GM08714 (cell line): Measurements from ENCODE around the gene HMBS.
"Not testable (repeated sequence)": the region's sequence is repeated elsewhere in the genome, so short reads cannot be mapped to it uniquely, and the experiment has no call there.

Experiments used
- H3K4me3 ChIP-seq: fragments of 200-500 bp; sonication (Bioruptor generic); 2 replicates; pipeline ENCODE4 v1.5.1; 2014; ENCODE audit warnings: mild to moderate bottlenecking, low read length, inconsistent platforms
- ZNF274 ChIP-seq: IDR thresholded peaks from 2 replicates; pipeline ENCODE4 v1.6.1; 2012; ENCODE audit warnings: mild to moderate bottlenecking, low read depth, low read length

The HMBS gene

GRCh38 chr11:119057000-119057769 lies 27.5 kb upstream of the HMBS start, which contains the start of gene HYOU1:
Gene HYOU1, minus strand, starts transcription at chr11:119057205. Its CDS starts 1,045 bp downstream, at chr11:119056160.
- TF ChIP-seq ZNF274: no peak
- H3K4me3 ChIP-seq: peak within 1 kb of the TSS; percentile 97

- not testable (repeated sequence) for H3K4me3 ChIP-seq
Measured at GRCh38 chr11:119059128-119059527, 25.6 kb upstream of the HMBS start.

GRCh38 chr11:119061256-119061655 lies 23.4 kb upstream of the HMBS start:
- no peak overlapping the region for H3K4me3 ChIP-seq
- no peak for TF ChIP-seq ZNF274

GRCh38 chr11:119062779-119063178 lies 21.9 kb upstream of the HMBS start:
- TF ChIP-seq ZNF274: no peak
- no peak overlapping the region for H3K4me3 ChIP-seq

DNA sequence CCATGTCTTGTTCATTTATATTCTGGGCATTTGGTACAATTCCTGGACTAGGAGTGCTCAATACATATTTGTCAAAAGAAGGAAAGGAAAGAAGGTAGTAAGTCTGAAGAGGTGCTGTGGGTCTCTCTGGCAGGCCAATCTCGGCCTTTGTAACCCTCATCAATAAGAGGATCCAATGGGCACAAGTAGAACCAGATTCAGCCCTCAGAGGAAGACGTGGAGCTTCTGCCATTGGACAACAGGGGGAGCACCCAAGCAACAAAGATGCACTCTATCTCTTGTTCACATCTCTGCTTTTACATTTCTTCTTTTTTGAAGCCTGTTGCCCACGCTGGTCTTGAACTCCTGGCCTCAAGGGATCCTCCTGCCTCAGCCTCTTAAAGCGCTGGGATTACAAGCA lies 19.3 kb upstream of the HMBS start:
- no peak for TF ChIP-seq ZNF274
- no peak overlapping the region for H3K4me3 ChIP-seq

DNA sequence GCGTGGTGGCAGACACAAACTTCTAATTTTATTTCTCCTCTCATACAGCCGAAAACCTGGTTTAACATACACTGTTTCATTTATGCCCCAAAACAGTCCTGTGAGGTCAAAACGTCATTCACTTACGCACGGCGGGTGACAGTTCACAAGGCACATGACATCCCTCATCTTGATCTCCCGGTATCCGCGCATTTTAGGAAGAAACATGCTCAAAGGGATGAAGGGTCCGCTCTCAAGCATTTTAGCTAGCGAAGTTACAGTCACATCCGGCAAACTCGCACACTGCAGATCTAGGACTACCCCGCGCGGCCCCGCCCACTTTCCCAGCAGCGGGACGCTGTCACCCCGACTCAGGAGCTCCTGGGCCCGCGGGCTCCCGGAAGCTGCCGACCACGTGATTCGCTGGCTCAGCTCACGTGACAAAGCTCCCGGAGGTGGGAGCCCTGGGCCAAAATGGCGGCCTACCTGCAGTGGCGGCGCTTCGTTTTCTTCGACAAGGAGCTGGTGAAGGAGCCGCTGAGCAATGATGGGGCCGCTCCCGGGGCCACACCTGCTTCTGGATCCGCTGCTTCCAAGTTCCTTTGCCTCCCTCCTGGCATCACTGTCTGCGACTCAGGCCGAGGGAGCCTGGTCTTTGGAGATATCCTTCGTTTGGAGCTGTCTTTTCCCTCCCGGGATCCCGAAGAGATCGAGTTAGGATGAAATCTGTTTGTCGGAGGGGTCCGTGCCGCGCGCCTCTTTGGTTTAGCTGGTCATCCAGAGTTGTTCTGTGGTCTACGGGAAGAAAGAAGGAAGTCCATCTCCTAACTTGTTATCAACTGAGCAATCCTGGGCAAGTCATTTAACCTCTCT lies 17.1 kb upstream of the HMBS start, which contains the start of gene VPS11:
Gene VPS11, plus strand, starts transcription at position 448 of the 852 bp plus-strand sequence. Its CDS starts 6 bp downstream, at position 454.
- no peak for TF ChIP-seq ZNF274
- peak within 1 kb of the TSS; percentile 79 for H3K4me3 ChIP-seq

DNA sequence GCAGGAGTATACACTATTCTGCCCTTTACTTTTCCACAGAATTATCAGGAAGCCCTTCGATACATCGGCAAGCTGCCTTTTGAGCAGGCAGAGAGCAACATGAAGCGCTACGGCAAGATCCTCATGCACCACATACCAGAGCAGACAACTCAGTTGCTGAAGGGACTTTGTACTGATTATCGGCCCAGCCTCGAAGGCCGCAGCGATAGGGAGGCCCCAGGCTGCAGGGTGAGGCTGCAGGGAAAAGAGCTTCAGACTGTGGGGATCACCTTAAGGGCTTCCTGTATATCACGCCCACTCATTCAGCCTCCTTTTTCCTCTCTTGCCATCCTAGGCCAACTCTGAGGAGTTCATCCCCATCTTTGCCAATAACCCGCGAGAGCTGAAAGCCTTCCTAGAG lies 6.8 kb upstream of the HMBS start:
- no peak overlapping the region for H3K4me3 ChIP-seq
- TF ChIP-seq ZNF274: no peak

- no peak for TF ChIP-seq ZNF274
- H3K4me3 ChIP-seq: no peak overlapping the region
Measured at GRCh38 chr11:119078675-119079420, 5.8 kb upstream of the HMBS start.

GRCh38 chr11:119081682-119082260 lies 2.9 kb upstream of the HMBS start:
- TF ChIP-seq ZNF274: no peak
- H3K4me3 ChIP-seq: no peak overlapping the region

DNA sequence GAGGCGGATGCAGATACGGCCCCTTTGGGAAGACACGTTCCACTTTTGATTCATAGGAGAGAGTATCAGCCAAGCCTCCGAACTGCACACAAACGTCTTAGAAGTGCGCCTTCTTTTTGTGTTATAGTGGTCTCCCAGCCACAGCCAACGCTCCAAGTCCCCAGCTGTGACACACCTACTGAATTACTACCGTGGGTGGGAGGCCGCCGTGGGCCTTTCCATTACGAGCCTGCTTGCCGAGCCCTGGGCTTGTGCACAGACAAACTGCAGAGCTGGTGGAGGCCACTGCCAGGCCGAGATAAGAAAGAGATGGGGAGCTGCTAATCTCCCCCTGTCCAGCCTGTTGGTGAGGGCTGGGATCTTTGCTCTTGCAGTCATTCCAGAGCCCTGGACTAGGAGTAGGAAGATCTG lies 761 bp downstream of the HMBS start:
- TF ChIP-seq ZNF274: no peak
- peak overlapping the region; percentile 87 for H3K4me3 ChIP-seq

DNA sequence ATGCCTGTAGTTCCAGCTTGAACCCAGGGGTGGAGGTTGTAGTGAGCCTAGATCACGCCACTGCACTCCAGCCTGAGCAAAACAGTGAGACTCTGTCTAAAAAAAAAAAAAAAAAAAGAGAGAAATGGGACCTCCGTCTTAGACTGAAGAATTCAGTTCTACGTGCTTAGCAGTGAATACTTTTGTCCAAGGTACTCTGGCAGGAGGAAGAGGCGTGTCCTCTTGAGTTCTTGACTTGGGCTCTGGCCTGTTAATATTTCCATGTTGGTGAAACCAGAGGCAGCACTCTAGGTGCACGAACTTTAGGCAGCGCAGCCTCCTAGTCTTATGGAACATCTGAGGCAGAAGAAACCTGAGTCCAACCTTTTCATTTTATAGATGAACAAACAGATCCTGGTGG lies 2.4 kb downstream of the HMBS start:
- H3K4me3 ChIP-seq: no peak overlapping the region
- TF ChIP-seq ZNF274: no peak

DNA sequence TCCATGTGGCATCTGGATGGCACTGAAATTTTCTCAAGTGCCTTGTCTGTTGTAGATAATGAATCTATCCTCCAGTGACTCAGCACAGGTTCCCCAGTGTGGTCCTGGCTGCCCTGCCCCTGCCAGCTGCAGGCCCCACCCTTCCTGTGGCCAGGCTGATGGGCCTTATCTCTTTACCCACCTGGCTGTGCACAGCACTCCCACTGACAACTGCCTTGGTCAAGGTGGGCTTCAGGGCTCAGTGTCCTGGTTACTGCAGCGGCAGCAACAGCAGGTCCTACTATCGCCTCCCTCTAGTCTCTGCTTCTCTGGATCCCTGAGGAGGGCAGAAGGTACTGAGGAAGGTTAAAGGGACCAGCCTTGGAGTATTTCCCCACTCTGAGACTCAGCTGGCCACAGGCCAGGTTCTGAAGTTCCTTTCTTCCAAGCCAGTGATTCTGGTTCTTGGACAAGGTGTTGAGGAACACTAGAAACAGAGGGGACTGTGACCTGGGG lies 3.1 kb downstream of the HMBS start:
- no peak for TF ChIP-seq ZNF274

DNA sequence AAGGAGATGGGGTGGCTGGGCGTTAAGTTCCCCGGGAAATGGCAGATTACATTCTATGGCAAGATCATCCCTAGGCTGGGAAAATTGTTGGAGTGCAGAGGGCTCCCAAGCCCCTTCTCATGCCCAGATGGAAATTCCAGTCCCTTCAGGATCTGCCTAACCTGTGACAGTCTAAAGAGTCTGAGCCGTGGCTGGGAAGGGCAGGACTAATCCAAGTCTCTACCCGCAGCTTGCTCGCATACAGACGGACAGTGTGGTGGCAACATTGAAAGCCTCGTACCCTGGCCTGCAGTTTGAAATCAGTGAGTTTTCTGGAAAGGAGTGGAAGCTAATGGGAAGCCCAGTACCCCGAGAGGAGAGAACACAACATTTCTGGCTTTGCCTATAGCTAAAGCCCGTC lies 3.7 kb downstream of the HMBS start:
- TF ChIP-seq ZNF274: no peak
- no peak overlapping the region for H3K4me3 ChIP-seq

More for the DNA sequence above, 3.1 kb downstream of the HMBS start:
- H3K4me3 ChIP-seq: no peak overlapping the region

DNA sequence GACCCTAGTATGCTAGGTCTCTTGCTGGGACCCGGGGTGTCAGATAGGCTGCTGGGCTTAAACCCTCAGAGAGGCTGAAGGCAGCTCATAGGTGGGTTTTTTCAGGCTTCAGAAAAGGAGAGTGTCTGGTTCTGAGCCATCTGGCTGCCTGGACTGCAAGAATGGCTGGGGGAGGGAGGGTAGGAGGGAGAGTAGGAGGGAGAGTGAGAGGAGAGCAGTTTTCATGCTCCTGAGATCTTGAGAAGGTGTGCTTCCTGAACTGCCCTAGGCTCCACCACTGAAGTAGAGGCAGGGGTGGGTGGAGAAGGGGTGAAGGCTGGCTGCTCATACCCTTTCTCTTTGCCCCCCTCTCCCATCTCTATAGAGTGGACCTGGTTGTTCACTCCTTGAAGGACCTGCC lies 4.6 kb downstream of the HMBS start:
- no peak for TF ChIP-seq ZNF274
- no peak overlapping the region for H3K4me3 ChIP-seq
